ENCODE data around the gene NUDT14.

- TF ChIP-seq, protein P1, sequence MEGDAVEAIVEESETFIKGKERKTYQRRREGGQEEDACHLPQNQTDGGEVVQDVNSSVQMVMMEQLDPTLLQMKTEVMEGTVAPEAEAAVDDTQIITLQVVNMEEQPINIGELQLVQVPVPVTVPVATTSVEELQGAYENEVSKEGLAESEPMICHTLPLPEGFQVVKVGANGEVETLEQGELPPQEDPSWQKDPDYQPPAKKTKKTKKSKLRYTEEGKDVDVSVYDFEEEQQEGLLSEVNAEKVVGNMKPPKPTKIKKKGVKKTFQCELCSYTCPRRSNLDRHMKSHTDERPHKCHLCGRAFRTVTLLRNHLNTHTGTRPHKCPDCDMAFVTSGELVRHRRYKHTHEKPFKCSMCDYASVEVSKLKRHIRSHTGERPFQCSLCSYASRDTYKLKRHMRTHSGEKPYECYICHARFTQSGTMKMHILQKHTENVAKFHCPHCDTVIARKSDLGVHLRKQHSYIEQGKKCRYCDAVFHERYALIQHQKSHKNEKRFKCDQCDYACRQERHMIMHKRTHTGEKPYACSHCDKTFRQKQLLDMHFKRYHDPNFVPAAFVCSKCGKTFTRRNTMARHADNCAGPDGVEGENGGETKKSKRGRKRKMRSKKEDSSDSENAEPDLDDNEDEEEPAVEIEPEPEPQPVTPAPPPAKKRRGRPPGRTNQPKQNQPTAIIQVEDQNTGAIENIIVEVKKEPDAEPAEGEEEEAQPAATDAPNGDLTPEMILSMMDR (IDR thresholded peaks at IDR 0.05; ENCODE audit: borderline replicate concordance, extremely low read depth, low read length, poor library complexity, severe bottlenecking), result no peak
- TF ChIP-seq EZH2 (IDR thresholded peaks at IDR 0.05; ENCODE audit: borderline replicate concordance, low read depth, low read length, severe bottlenecking), result no peak
Observed at GRCh38 chr14:105201925-105202513, 20.9 kb upstream of the NUDT14 start.
